ENCODE measurements around the gene TERT.

- TF ChIP-seq POLR2A (IDR thresholded peaks at IDR 0.05) (no peak), CTCF (IDR thresholded peaks at IDR 0.05) (no peak), EP300 (IDR thresholded peaks at IDR 0.05) (no peak), POLR2AphosphoS5 (IDR thresholded peaks at IDR 0.05) (no peak)
These were observed 80.0 kb downstream of the TERT start for GRCh38 chr5:1214936-1215220.
